Measurements from ENCODE around the gene BMPR2.
"Not testable (repeated sequence)": the region's sequence is repeated elsewhere in the genome, so short reads cannot be mapped to it uniquely, and the experiment has no call there.

BMPR2 gene

DNA sequence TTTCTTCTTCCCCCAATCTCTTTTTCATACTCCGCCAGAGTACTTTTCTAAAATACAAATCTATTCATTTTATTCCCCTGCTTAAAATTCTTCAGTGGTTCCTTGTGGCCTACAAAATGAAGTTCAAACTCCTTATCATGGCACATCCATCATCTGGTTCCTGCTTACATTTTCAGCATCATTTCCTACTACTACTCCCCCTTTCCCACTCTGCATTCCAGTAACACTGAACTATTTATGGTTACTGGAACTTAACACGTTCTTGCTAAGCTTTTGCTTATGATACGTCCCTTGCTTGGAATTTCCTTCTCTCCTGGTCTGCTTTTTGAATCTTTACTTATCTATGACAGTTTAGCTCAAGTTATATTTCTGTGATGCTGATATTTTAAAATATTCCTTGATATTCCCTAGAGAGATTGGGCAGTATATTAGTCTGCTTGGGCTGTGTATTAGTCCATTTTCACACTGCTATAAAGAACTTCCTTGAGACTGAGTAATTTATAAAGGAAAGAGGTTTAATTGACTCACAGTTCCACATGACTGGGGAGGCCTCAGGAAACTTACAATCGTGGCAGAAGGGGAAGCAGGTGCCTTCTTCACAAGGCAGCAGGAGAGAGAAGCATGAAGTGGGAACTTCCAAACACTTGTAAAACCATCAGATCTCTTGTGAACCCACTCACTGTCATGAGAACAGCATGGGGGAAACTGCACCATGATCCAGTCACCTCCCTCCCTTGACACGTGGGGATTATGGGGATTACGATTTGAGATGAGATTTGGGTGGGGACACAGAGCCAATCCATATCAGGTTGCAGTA lies 53.2 kb downstream of the BMPR2 start:
- no peak overlapping the region for H3K4me3 ChIP-seq (replicated peaks; ENCODE audit: low read depth, low read length)
- TF ChIP-seq, protein P1, sequence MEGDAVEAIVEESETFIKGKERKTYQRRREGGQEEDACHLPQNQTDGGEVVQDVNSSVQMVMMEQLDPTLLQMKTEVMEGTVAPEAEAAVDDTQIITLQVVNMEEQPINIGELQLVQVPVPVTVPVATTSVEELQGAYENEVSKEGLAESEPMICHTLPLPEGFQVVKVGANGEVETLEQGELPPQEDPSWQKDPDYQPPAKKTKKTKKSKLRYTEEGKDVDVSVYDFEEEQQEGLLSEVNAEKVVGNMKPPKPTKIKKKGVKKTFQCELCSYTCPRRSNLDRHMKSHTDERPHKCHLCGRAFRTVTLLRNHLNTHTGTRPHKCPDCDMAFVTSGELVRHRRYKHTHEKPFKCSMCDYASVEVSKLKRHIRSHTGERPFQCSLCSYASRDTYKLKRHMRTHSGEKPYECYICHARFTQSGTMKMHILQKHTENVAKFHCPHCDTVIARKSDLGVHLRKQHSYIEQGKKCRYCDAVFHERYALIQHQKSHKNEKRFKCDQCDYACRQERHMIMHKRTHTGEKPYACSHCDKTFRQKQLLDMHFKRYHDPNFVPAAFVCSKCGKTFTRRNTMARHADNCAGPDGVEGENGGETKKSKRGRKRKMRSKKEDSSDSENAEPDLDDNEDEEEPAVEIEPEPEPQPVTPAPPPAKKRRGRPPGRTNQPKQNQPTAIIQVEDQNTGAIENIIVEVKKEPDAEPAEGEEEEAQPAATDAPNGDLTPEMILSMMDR (IDR thresholded peaks at IDR 0.05; ENCODE audit: low read depth, low read length, missing control alignments) = no peak
- DNase-seq (ENCODE audit: extremely low read depth, low read depth) = no peak

DNA sequence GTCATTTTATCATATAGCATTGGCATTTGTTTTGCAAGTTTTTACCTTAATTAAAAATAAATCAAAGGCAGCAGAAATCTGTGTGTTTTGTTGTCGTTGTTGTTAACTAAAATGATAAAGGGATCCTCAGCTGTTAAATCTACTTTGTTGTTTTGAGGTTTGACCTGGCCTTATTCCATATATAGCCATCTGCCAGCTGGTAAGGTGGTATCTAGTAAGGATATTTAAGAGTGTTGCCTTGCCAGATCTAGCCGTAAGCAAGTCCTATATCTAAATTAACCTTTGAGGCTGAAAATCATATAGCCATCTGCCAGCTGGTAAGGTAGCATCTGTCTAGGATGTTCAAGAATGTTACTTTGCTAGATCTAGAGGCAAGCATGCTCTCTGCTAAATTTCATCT lies 56.6 kb downstream of the BMPR2 start:
- TF ChIP-seq, protein P1 (IDR thresholded peaks at IDR 0.05; ENCODE audit: low read depth, low read length, missing control alignments) = no peak
- no peak for DNase-seq (ENCODE audit: extremely low read depth, low read depth)
- H3K4me3 ChIP-seq (replicated peaks; ENCODE audit: low read depth, low read length) = no peak overlapping the region

DNA sequence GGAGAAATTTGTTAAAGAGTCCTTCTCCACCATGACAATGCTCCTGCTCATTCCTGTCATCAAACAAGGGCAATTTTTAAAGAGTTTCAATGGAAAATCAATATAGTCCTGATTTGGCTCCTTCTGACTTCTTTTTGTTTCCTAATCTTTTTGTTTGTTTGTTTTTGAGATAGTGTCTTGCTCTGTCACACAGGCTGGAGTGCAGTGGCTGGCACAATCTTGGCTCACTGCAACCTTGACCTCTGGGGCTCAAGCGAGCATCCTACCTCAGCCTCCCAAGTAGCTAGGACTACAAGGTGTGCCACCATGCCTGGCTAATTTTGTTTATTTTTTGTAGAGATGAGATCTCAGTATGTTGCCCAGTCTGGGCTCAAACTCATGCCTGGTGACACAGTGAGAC lies 58.3 kb downstream of the BMPR2 start:
- H3K4me3 ChIP-seq (replicated peaks; ENCODE audit: low read depth, low read length) = no peak overlapping the region
- DNase-seq (ENCODE audit: extremely low read depth, low read depth) = no peak
- TF ChIP-seq, protein P1 (IDR thresholded peaks at IDR 0.05; ENCODE audit: low read depth, low read length, missing control alignments) = no peak

DNA sequence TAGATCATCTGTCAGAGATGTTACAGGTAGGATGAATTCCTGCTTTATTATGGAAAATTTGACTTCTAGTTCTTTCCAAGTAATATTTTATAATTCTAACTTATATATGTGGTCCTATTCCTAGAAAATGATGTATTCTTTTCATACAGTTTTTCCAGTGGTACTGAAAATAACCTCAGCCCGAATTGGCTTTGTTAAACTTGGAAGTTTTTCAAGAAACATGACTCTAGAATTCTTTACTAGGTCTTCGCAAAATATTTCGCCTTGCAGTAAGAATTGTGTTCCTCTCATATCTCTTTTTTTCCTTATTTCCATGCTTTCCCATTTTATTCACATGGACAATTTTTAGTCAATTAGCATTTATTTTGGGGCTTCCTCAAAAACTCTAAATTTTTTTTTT lies 60.5 kb downstream of the BMPR2 start:
- no peak overlapping the region for H3K4me3 ChIP-seq (replicated peaks; ENCODE audit: low read depth, low read length)
- no peak for DNase-seq (ENCODE audit: extremely low read depth, low read depth)
- TF ChIP-seq, protein P1 (IDR thresholded peaks at IDR 0.05; ENCODE audit: low read depth, low read length, missing control alignments) = no peak

DNA sequence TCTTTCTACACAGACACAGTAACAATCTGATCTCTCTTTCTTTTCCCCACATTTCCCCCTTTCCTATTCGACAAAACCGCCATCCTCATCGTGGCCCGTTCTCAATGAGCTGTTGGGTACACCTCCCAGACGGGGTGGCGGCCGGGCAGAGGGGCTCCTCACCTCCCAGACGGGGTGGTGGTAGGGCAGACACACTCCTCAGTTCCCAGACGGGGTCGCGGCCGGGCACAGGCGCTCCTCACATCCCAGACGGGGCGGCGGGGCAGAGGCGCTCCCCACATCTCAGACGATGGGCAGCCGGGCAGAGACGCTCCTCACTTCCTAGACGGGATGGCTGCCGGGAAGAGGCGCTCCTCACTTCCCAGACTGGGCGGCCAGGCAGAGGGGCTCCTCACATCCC lies 64.0 kb downstream of the BMPR2 start:
- not testable (repeated sequence) for H3K4me3 ChIP-seq (replicated peaks; ENCODE audit: low read depth, low read length); DNase-seq (ENCODE audit: extremely low read depth, low read depth)

DNA sequence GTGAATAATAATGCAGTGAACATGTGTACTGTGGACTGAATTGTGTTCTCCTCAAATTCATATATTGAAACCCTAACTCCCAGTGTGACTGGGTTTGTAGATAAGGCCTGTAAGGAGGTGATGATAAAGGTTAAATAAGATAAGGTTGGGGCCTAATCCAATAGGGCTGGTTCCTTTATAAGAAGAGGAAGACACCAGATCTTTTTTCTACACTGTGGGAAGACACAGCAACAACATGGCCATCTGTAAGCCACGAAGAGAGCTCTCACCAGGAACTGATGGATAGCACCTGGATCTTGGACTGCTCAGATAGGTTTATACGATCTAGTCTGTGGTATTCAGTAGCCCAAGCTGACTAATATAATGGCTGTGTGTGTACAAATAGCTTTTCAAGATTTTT lies 66.8 kb downstream of the BMPR2 start:
- no peak overlapping the region for H3K4me3 ChIP-seq (replicated peaks; ENCODE audit: low read depth, low read length)
- no peak for DNase-seq (ENCODE audit: extremely low read depth, low read depth)
- TF ChIP-seq, protein P1 (IDR thresholded peaks at IDR 0.05; ENCODE audit: low read depth, low read length, missing control alignments) = no peak

DNA sequence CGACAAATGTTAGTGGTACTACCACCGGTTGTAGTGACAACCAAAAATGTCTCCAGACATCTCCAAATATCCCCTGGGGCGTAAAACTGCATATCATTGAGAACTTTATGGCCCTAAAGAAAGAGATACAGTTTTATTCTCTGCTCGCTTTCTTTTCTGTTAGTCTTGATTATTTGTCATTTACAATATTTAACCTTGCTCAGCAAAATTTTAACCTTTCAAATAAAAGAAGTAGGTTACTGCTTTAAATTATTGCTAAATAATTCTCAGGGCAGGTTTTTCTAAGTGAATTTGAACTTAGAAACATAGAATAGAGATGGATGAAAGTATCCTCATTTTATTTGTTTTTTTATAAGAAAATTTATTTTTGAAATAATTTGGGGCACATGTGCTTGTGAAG lies 67.9 kb downstream of the BMPR2 start:
- no peak for DNase-seq (ENCODE audit: extremely low read depth, low read depth)
- no peak overlapping the region for H3K4me3 ChIP-seq (replicated peaks; ENCODE audit: low read depth, low read length)
- TF ChIP-seq, protein P1 (IDR thresholded peaks at IDR 0.05; ENCODE audit: low read depth, low read length, missing control alignments) = no peak

Measured in HFF-Myc (cell line).